OCI-M1 (cell line): ENCODE measurements around the gene SEPTIN1.
A peak's percentile ranks its signal among the peaks of the same experiment; 100 is the strongest.
"Not testable (repeated sequence)": the region's sequence is repeated elsewhere in the genome, so short reads cannot be mapped to it uniquely, and the experiment has no call there.

Source experiments
- DNase-seq: peaks from one replicate; lab custom pipeline; 2025; lab: John Stamatoyannopoulos, UW

SEPTIN1 gene

GRCh38 chr16:30341971-30342370 lies 40.4 kb downstream of the SEPTIN1 start:
- DNase-seq: not testable (repeated sequence)

- no peak for DNase-seq
These were observed 41.7 kb downstream of the SEPTIN1 start for GRCh38 chr16:30340621-30341020.

DNA sequence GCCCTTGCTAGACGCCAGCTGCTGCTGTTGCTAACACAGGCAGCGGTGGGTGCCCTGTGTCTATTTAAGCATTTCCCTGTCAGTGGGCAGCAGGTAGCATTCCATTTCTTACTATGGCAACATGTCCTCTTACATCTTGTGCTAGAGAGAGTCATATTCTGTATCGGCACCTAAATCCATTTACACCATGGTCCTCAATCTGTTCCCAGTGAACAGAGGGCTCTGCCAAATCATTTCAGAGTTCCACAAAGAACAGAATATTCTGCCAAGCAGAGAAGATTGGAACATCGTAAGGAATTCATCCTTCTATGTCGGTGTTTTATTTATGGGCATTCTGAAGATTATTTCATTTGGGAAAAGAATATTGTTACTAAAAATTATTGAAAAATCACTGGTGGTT lies 43.6 kb downstream of the SEPTIN1 start:
- DNase-seq: not testable (repeated sequence)

DNA sequence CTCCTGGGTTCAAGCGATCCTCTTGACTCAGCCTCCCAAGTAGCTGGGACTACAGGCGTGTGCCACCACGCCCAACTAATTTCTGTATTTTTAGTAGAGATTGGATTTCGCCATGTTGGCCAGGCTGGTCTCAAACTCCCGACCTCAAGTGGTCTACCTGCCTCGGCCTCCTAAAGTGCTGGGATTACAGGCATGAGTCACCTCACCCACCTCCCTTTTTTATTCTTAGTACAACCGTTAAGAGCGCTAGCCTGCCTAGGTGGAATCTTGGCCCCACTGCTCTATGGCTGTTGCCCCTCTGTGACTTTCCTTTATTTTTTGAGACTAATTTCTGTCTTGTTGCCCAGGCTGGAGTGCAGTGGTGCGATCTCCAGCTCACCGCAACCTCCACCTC lies 44.4 kb downstream of the SEPTIN1 start:
- DNase-seq: not testable (repeated sequence)

DNA sequence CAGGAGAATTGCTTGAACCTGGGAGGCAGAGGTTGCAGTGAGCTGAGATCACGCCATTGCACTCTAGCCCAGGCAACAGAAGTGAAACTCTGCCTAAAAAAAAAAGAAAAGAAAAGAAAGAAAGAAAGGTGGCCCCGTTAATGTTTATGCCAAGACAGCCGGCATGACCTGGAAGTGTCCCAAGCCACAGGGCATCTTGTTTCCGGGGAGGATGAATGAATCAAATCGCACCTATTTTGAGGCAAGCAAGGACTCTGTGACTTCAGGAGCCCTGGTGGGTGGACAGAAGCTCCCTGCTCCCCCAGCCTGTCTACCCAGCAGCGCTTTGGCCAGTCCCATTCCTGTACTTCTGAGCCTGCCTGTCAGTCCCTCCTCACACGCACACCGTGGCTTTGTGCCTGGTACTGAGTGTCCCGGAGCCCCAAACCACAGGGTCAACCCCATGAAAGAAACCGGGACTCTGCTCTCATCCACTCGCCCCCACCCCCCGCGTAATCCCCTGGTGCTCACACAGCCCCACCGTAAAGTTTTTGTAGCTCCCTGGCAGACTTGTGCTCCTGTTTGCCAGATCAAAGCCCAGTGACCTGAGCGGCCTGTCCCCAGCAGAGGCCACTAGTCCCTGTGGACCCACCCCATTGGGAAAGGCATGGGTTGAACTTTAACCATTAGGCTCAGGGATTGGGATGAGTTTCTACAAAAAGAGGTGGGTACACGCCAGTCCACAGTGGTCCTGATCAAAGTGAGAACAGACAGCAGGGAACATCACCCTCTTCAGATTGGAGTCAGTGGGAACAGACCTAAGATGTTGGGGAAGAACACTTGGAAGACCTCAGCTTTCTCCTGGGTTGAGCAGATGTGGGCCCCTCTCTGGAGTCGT lies 46.5 kb downstream of the SEPTIN1 start:
- no peak for DNase-seq

- DNase-seq: peak; percentile 93
These were observed 47.2 kb downstream of the SEPTIN1 start for GRCh38 chr16:30335028-30335597.

- DNase-seq: peak; percentile 89
These were observed 47.8 kb downstream of the SEPTIN1 start for GRCh38 chr16:30334473-30334989.
